ENCODE data around the gene MORN5.

DNA sequence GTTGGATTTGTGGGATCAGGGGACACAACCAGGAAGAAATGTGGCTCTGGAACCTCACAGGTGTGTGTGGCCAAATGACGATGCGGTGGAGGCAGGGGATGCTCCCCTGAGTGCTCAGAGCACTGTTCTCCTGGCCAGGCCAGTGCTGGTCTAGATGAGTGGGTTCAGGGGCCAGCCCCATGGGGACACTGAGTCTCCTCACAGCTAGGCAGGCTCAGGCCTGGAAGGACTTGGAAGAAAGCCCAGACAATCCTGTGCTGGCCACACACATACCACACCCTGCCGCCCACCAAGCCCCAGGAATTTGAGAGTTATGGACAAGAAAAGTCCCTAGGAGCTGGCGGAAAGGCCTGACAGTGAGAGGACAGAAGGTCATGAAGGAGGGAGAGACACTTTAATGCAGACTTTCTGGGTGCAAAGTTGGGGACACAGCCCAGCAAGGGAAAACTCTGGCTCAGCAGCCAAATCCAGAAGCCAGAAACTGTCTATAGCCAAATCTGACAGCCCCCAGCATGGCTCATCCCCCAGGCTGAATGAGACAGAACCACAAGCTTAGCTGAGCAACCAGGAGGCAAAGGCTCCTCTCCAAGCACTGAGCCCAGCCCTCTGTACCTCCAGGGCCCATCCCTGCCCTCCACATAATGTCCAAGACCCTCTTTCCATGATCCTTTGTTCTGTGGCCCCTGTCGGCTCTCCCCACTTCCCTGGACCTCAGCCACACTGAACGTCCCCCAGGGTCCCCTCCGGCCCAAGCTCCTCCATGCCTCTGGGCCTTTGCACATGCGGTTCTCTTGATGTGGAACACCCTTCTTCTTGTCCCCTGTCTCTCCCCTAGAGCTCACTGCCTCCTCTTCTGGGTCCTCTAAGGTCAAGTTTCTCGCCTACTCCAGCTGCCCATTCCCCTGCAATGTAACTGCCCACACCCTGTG is 46.7 kb downstream of the MORN5 start:
- TF ChIP-seq, protein P1, sequence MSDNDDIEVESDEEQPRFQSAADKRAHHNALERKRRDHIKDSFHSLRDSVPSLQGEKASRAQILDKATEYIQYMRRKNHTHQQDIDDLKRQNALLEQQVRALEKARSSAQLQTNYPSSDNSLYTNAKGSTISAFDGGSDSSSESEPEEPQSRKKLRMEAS (IDR thresholded peaks at IDR 0.05) = no peak
- no peak for TF ChIP-seq SP1 (IDR thresholded peaks at IDR 0.05)
- no peak for TF ChIP-seq TAF1 (conservative IDR thresholded peaks at IDR 0.05)
- TF ChIP-seq, protein P2, sequence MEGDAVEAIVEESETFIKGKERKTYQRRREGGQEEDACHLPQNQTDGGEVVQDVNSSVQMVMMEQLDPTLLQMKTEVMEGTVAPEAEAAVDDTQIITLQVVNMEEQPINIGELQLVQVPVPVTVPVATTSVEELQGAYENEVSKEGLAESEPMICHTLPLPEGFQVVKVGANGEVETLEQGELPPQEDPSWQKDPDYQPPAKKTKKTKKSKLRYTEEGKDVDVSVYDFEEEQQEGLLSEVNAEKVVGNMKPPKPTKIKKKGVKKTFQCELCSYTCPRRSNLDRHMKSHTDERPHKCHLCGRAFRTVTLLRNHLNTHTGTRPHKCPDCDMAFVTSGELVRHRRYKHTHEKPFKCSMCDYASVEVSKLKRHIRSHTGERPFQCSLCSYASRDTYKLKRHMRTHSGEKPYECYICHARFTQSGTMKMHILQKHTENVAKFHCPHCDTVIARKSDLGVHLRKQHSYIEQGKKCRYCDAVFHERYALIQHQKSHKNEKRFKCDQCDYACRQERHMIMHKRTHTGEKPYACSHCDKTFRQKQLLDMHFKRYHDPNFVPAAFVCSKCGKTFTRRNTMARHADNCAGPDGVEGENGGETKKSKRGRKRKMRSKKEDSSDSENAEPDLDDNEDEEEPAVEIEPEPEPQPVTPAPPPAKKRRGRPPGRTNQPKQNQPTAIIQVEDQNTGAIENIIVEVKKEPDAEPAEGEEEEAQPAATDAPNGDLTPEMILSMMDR (IDR thresholded peaks at IDR 0.05; ENCODE audit: low read depth, low read length, missing input control) = no peak

All from liver (tissue), 3 donors.